Left lung (tissue), 10 donors: ENCODE data around the gene LRRC73. TPM values are rescaled to one million over a fixed set of nuclear protein-coding genes. Genes with fewer than 3 reads are reported as not detected.

ENCODE experiments used
- ATAC-seq: fragments of 200-7000 bp; cut with Tn5 transposase; one replicate; pipeline ENCODE4 v1.9.1; 2020; ENCODE audit warnings: moderate library complexity
- DNase-seq, 4 donors: peaks; one replicate each; pipeline ENCODE4 v3.0.0-alpha.2; 2013 to 2020
- H3K27ac ChIP-seq, 2 donors: fragments of 200-600 bp; sonication (generic) in 1 of 2; one replicate each; pipeline versions ENCODE4 v1.5.0 to v1.8.0; 2020 to 2021
- H3K27me3 ChIP-seq, 2 donors: fragments of 200-600 bp; sonication (generic) in 1 of 2; one replicate each; pipeline versions ENCODE4 v1.5.0 to v1.8.0; 2020 to 2021
- H3K36me3 ChIP-seq, 2 donors: fragments of 200-600 bp; sonication (generic) in 1 of 2; one replicate each; pipeline versions ENCODE4 v1.5.0 to v1.8.0; 2020 to 2021
- H3K4me1 ChIP-seq, 2 donors: fragments of 200-600 bp; one replicate each; pipeline ENCODE4 v1.8.0; 2021
- H3K4me3 ChIP-seq, 2 donors: fragments of 200-600 bp; sonication (generic) in 1 of 2; one replicate each; pipeline versions ENCODE4 v1.5.0 to v1.8.0; 2020 to 2021; ENCODE audit warnings: mild to moderate bottlenecking in 1 of 2
- H3K9me3 ChIP-seq, 2 donors: fragments of 200-600 bp; sonication (generic) in 1 of 2; one replicate each; pipeline versions ENCODE4 v1.5.0 to v1.8.0; 2020 to 2021
- CTCF ChIP-seq, 2 donors: fragments of 200-600 bp; sonication (generic) in 1 of 2; IDR thresholded peaks; one replicate each; pipeline versions ENCODE4 v1.5.0 to v1.8.0; 2021; ENCODE audit warnings: antibody characterized with exemption in 2 of 2
- intact Hi-C, 2 donors: fragments of 100-400 bp; cut with DNase I; formaldehyde crosslinking; loops; one replicate each; pipeline versions ENCODE4 v1.11.2 to v1.14.2; 2022
- polyA plus RNA-seq, 6 donors: library from polyadenylated mRNA; unstranded; fragments of 120-200 nt; gene quantifications; one replicate each; pipeline ENCODE4 v1.2.1, GENCODE V29; 2013; ENCODE audit not compliant: insufficient read length in 6 of 6
- total RNA-seq, 2 donors: library from RNA; stranded (reverse); fragmentation: NEBNext Ultra II Directional; extraction: Animal tissue kit (Norgen Biotek cat#: 25700); gene quantifications; one replicate each; pipeline ENCODE4 v1.2.1, GENCODE V29; 2021
- donor health status: DM: no; HTN: yes; CAD: no.
- donor health status: DM: no; HTN: no; CAD: no.

LRRC73 gene
- total and polyA plus RNA-seq, 8 donors: 0.30 to 1.5 (median 0.60) TPM

DNA sequence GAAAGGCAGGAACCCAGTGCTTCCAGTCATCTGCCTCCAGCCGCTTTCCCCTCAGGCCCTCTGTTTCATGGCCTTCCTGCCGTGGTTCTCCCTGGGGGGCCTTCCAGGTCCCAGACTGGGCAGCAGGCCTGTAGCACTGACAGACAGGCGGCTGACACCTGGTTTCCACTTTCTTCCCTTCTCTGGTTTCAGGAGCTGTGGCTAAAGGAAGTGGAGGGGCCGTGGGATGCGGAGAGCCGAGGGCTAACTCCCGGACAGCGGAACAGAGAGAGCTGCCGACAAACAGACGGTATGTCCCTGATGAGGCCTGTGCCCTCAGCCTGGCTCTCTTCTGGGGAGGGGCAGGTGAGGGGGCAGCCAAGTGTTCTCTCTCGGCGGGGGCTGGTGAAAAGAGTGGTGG lies 12.5 kb downstream of the LRRC73 start:
- no peak for ATAC-seq
- Histone ChIP-seq H3K4me1 (peaks cover 1 to 24% of the 10 kb centered on the region in 2 donors), H3K9me3 (no peaks in the 10 kb centered on the region), H3K27ac (no peak overlapping the region), H3K36me3 (peaks cover 3 to 52% of the 10 kb centered on the region in 2 donors), H3K27me3 (no peaks in the 10 kb centered on the region), H3K4me3 (no peak overlapping the region)
- TF ChIP-seq CTCF (IDR thresholded peaks at IDR 0.05): no peak
- no peak for DNase-seq
- intact Hi-C loops: no loop called here

DNA sequence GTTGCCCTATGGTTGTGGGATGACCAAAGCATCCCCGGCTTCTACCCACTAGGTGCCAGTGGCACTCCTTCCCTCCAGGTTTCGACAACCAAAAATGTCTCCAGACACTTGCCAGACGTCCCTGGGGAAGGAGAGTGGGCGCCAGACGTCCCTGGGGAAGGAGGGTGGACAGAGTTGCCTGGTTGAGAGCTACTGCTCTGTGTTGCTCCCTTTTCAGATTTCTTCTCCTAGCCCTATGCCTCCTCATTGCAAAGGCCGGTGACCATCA lies 13.1 kb downstream of the LRRC73 start:
- Histone ChIP-seq H3K27me3 (no peaks in the 10 kb centered on the region), H3K27ac (no peak overlapping the region), H3K4me1 (peaks cover 8 to 31% of the 10 kb centered on the region in 2 donors), H3K36me3 (peaks cover 3 to 46% of the 10 kb centered on the region in 2 donors), H3K9me3 (no peaks in the 10 kb centered on the region), H3K4me3 (no peak overlapping the region)
- DNase-seq (no peak), ATAC-seq (no peak)
- intact Hi-C loops: no loop called here
- TF ChIP-seq CTCF (IDR thresholded peaks at IDR 0.05): no peak

GRCh38 chr6:43496370-43497128 lies 13.6 kb downstream of the LRRC73 start:
- peak in 1 of 2 donors; percentile 25 for TF ChIP-seq CTCF (IDR thresholded peaks at IDR 0.05)
- no peaks in the 10 kb centered on the region for H3K27me3 ChIP-seq
- no peaks in the 10 kb centered on the region for H3K9me3 ChIP-seq
- H3K4me3 ChIP-seq: no peak overlapping the region
- H3K4me1 ChIP-seq: peaks cover 12 to 36% of the 10 kb centered on the region in 2 donors
- DNase-seq (no peak), ATAC-seq (peak; percentile 36)
- H3K27ac ChIP-seq: no peak overlapping the region
- peaks cover 3 to 44% of the 10 kb centered on the region in 2 donors for H3K36me3 ChIP-seq
- intact Hi-C loops: no loop called here

GRCh38 chr6:43495409-43495941 lies 14.7 kb downstream of the LRRC73 start:
- H3K4me1 ChIP-seq: peaks cover 12 to 36% of the 10 kb centered on the region in 2 donors
- DNase-seq: no peak
- intact Hi-C loops: no loop called here
- H3K36me3 ChIP-seq: peaks cover 3 to 34% of the 10 kb centered on the region in 2 donors
- no peaks in the 10 kb centered on the region for H3K27me3 ChIP-seq
- no peak for TF ChIP-seq CTCF (IDR thresholded peaks at IDR 0.05)
- no peak overlapping the region for H3K27ac ChIP-seq
- ATAC-seq: no peak
- no peaks in the 10 kb centered on the region for H3K9me3 ChIP-seq
- H3K4me3 ChIP-seq: no peak overlapping the region

DNA sequence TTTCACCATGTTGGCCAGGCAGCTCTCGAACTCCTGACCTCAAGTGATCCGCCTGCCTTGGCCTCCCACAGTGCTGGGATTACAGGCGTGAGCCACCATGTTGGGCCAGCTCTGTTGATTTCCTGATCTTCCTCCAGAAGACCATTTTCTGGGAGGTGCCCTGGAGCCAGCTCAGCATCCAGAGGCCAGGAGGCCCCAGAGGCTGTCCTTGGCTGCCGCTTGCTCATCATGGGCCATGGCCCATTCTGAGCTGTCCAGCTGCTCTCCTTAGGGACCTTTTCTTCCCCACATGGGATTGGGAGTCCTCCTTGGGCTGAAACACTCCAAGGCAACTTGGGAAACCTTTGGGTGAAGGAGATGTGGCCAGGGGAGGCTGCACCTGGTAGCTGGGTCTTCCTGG lies 15.4 kb downstream of the LRRC73 start:
- Histone ChIP-seq H3K4me3 (no peak overlapping the region), H3K27ac (no peak overlapping the region), H3K9me3 (no peaks in the 10 kb centered on the region), H3K36me3 (peaks cover 3 to 30% of the 10 kb centered on the region in 2 donors), H3K27me3 (no peaks in the 10 kb centered on the region), H3K4me1 (peaks cover 12 to 36% of the 10 kb centered on the region in 2 donors)
- ATAC-seq (no peak), DNase-seq (no peak)
- intact Hi-C loops: loop anchor here in 1 of 2 donors (5.0 kb wide), 1 partner anchor 37 kb away; the partner anchor contains the start of gene DLK2
- TF ChIP-seq CTCF (IDR thresholded peaks at IDR 0.05): no peak
